Cerebellar cortex (tissue), 1 donor: ENCODE measurements around the gene CENPH.
"Not testable (repeated sequence)": the region's sequence is repeated elsewhere in the genome, so short reads cannot be mapped to it uniquely, and the experiment has no call there.

ENCODE experiments used
- DNase-seq: peaks from one replicate; pipeline ENCODE4 v3.0.0-alpha.2; 2015; ENCODE audit warnings: low spot score

CENPH gene

DNA sequence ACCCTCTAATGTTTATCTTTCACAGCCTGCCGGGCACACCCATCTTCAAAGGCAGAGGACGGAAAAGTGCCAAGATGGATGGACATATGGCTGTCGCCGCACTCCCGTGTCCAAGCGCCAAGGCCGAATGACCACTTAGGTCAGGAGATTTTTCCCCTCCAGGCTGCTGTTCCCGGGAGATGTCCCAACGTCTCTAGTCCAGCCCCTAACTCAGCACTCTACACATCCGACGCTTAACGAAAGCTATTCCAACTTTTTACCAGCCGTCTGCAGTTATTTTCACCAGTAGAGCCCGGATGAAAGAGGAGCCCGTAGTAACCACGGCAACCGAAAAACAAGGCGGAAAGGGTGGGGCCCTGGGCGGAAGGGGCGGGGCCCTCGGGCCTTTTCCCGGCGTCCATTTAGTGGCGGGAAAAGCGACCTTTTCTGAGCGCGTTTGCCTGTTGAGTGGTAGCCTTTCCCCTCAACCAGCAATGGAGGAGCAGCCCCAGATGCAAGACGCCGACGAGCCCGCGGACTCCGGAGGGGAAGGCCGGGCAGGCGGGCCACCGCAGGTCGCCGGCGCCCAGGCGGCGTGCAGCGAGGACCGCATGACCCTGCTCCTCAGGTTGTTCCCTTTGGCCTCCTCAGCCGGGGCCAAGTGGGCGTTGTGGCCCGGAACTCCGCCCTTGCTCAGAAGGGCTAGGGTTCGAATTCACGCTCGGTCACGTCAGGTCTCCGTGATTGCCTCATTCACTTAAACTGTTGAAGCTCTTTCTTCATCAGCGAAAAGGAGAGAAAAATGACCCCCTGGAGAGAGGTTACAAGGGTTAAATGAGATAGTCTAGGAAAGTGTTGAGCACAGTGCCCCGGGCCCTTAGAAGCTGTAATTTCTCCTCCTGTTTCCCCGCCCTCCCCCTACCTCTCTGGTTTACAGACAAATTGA is at the start of gene CENPH:
Gene CENPH (plus strand): TSS at position 422 of the 925 bp plus-strand sequence. CDS start 52 bp downstream, at position 474.
- peak; percentile 92 for DNase-seq

GRCh38 chr5:69140239-69140638 is 49.1 kb upstream of the CENPH start:
- DNase-seq = not testable (repeated sequence)

DNA sequence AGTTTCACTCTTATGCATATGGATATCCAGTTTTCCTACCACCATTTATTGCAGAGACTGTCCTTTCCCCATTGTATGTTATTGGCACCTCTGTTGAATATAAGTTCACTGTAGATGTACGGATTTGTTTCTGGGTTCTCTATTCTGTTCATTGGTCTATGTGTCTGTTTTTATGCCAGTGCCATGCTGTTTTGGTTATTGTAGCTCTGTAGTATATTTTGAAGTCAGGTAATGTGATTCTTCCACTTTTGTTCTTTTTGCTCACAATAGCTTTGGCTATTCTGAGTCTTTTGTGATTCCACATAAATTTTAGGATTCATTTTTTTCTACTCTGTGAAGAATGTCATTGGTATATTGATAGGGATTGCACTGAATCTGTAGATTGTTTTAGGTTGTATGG is 48.6 kb upstream of the CENPH start:
- DNase-seq = no peak

DNA sequence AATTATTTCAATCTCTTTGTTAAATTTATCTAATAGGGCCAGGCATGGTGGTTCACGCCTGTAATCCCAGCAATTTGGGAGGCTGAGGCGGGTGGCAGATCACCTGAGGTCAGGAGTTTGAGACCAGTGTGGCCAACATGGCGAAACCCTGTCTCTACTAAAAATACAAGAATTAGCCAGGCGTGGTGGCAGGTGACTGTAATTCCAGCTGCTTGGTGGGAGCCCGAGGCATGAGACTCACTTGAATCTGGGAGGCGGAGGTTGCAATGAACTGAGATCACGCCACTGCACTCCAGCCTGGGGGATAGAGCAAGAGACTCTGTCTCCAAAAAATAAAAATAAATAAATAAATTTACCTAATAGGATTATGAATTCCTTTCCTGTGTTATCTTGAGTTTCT is 40.8 kb upstream of the CENPH start:
- not testable (repeated sequence) for DNase-seq

GRCh38 chr5:69148981-69149675 is 40.3 kb upstream of the CENPH start:
- DNase-seq = no peak

- no peak for DNase-seq
Measured at GRCh38 chr5:69149676-69150010, 39.7 kb upstream of the CENPH start.

DNA sequence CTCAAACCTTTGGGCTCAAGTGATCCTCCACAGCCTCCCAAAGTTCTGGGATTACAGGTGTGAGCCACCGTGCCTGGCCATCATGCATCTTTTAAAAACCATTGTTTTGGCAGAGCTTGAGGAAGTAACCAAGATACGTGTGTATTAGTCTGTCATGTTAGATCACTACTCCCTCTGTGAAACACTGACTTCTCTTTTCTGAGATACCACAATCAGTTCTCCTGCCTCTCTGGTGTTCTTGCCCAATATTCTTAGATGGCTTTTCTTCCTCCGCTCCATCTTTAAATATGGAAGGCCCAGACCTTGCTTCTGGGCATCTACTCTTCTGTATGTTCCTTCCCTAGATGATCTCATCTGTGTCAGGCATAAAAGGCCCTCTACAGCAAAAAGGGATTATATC is 36.7 kb upstream of the CENPH start:
- DNase-seq = no peak

DNA sequence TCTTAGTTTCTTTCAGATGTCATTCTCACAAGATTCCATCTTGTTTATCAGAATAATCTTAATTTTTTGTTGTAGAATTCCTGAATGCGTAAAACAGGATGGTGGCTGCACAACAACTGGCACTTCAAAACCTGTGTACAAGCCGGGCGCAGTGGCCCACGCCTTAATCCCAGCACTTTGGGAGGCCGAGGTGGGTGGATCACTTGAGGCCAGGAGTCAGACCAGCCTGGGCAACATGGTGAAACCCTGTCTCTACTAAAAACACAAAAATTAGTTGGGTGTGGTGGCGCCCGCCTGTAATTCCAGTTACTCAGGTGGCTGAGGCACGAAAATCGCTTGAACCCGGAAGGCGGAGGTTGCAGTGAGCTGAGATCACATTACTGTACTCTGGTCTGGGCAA is 32.9 kb upstream of the CENPH start:
- DNase-seq = no peak

DNA sequence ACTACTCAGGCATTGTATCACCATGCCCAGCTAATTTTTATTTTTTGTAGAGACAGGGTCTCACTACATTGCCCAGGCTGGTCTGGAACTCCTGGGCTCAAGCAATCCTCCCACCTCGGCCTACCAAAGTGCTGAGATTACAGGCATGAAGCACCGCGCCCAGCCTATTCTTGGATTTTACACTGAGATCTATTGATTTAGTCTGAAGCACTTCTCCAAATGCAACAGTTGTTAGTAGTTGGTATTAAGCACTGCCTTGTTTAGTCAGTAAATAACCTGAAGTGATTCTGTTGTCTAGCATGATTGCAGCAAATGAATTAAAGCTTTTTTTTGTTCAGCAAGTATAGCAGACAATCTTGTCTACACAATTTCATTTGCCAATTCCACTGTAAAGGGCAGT is 31.3 kb upstream of the CENPH start:
- no peak for DNase-seq

DNA sequence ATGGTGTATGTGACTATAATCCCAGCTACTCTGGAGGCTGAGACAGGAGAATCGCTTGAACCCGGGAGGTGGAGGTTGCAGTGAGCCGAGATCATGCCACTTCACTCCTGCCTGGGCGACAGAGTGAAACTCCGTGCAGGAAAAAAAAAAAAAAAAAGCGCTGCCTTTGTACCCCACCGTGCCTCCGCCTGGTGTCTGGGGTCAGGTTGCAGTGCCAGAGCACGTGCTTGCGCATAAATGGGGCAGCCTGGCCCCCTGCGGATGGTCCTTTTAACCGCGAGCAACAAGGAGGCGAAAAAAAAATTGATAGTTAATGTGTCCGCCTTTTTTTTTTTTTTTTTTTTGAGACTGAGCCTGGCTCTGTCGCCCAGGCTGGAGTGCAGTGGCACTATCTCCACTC is 28.7 kb upstream of the CENPH start:
- no peak for DNase-seq

- peak; percentile 98 for DNase-seq
Measured at GRCh38 chr5:69166686-69167492, 22.5 kb upstream of the CENPH start, which contains the start of gene CCNB1. Gene CCNB1 (plus strand): TSS chr5:69167150. CDS start chr5:69167263, 113 bp downstream.

- DNase-seq = no peak
Measured at GRCh38 chr5:69167493-69167855, 21.9 kb upstream of the CENPH start.

- no peak for DNase-seq
Measured at GRCh38 chr5:69167929-69168328, 21.5 kb upstream of the CENPH start.

- no peak for DNase-seq
Measured at GRCh38 chr5:69170495-69170894, 18.9 kb upstream of the CENPH start.

DNA sequence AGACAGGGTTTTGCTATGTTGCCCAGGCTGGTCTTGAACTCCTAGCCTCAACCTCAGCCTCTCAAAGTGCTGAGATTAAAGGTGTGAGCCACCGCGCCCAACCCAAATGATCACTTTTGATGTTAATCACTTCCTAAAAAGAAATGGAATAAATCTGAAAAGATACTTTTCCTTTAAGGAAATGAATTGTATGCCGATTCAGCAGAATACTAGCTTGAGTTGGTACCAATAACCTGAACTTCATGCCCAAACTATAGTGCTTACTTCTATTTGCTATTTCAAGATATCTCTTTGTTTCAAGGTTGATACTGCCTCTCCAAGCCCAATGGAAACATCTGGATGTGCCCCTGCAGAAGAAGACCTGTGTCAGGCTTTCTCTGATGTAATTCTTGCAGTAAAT is 18.4 kb upstream of the CENPH start:
- no peak for DNase-seq

DNA sequence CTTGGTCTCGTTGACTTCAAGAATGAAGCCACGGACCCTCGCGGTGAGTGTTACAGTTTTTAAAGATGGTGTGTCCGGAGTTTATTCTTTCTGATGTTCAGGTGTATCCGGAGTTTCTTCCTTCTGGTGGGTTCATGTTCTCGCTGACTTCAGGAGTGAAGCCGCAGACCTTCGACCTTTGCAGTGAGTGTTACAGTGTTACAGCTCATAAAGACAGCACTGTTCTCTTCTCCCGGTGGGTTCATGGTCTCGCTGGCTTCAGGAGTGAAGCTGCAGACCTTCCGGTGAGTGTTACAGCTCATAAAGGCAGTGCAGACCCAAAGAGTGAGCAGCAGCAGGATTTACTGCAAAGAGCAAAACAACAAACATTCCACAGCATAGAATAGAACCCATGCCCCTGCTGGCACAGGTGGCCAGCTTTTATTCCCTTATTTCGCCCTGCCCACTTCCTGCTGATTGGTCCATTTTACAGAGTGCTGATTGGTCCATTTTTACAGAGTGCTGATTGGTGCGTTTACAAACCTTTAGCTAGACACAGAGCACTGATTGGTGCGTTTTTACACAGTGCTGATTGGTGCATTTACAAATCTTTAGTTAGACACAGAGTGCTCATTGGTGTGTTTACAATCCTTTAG is 7.6 kb upstream of the CENPH start:
- DNase-seq = not testable (repeated sequence)

GRCh38 chr5:69184621-69185020 is 4.8 kb upstream of the CENPH start:
- DNase-seq = no peak

DNA sequence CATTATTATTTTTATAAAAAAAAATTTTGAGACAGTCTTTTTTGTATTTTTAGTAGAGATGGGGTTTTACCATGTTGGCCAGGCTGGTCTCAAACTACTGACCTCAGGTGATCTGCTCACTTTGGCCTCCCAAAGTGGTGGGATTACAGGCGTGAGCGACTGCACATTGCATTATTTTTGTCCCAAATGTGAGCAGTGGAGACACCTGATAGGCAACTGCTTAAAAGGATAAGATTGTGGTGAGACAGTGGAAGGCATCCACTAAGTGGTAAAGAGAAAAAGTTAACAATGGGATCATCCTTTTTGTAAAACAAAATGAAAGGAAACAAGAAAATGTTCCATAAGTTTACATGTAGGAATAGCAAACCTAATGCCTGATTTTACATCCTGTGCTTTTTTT is 2.0 kb upstream of the CENPH start:
- DNase-seq = no peak

DNA sequence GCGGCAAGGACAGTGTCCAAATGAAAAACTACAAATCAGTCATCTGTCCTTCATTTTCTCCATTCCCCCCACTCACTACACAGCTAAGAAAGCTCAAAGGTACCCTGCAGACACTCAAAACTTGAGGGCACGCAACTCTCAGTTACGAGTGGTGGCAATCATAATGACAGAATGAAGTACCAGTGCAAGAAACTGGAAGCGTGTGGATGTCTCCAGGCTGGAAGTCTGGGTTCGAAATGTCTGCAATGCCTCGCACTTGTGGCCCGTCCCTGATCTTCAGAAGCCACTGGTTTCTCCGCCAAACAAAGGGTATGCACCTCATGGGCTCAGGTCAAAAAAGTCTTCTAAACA is 597 bp upstream of the CENPH start:
- DNase-seq = peak; percentile 28

- DNase-seq = no peak
Measured at GRCh38 chr5:69202497-69202896, 13.1 kb downstream of the CENPH start.

GRCh38 chr5:69206528-69207190 is 17.3 kb downstream of the CENPH start:
- no peak for DNase-seq

DNA sequence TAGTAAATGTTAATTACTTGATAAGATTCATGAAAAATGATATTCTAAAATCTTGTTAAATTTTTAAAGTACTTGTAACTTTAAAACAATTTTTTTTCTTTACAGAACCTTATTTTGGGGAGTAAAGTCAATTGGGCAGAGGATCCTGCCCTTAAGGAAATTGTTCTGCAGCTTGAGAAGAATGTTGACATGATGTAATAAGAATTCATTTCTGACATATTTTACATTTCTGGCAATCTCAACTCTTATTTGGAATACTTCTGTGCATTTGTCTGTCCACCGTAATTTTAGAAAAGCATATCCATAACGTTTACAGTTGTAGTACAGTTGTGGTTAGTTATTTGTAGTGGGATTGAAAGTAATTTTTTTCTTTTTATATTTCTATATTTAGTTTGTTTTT is 20.2 kb downstream of the CENPH start:
- no peak for DNase-seq
